Erythroblast (primary cell): ENCODE data around the gene RMRP.
A peak's percentile ranks its signal among the peaks of the same experiment; 100 is the strongest.
"Not testable (repeated sequence)": the region's sequence is repeated elsewhere in the genome, so short reads cannot be mapped to it uniquely, and the experiment has no call there.

Experiments used
- DNase-seq, 2 experiments: peaks; one replicate each; lab custom pipeline; 2025; lab: John Stamatoyannopoulos, UW
- GATA1 ChIP-seq: IDR thresholded peaks from 2 replicates; pipeline ENCODE4 v1.6.1; 2011; ENCODE audit warnings: low read depth, mild to moderate bottlenecking, control low read depth, low read length, moderate library complexity
- POLR2A ChIP-seq: IDR thresholded peaks from 2 replicates; pipeline ENCODE4 v1.6.1; 2011; ENCODE audit warnings: mild to moderate bottlenecking, low read length

The RMRP gene

DNA sequence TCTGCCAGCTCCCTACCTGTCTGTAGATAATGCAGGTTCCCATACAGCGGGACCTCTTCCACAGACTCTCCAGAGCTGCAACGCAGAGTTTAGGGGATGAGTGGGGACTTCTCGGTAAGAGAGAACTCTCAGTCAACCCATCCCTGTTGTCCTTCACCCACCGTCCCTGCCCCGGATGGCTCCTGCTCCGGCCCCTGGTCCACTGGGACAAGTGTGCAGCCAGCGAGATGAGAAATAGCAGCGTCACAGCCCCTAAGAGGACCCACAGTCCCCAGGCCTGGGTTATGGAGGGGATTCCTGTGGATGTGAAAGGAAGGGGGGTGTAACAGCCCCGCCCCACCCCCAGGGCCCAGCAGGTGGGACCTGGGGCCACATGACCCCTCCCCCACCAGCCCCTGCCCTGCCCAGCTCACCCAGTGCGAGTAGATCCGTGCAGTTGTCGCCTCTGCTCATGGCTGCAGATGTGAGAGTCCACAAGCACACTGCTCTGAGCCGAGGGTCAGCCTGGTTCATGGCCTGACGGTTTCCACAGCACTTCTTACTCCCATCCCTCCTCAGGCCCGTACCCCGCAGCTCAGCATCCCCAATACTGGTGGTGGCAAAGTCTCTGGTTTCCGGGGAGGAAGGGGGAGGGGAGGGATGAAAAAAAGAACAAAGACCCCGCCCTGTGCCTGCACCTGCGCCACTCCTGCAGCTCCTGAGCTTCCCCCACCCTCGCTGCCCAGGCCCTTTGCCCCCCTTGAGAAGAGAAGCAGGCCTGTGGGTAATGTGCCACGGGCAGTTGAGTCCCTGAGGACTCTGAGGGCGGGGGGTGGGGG is 7.3 kb downstream of the RMRP start, which contains the start of gene SIT1:
SIT1 (minus strand) TSS at position 591 of the 818 bp plus-strand sequence; CDS start at position 513, 78 bp downstream.
- TF ChIP-seq GATA1 (no peak), POLR2A (no peak)
- no peak for DNase-seq

GRCh38 chr9:35649431-35650340 is 8.1 kb downstream of the RMRP start:
- TF ChIP-seq POLR2A (no peak), GATA1 (no peak)
- no peak for DNase-seq

DNA sequence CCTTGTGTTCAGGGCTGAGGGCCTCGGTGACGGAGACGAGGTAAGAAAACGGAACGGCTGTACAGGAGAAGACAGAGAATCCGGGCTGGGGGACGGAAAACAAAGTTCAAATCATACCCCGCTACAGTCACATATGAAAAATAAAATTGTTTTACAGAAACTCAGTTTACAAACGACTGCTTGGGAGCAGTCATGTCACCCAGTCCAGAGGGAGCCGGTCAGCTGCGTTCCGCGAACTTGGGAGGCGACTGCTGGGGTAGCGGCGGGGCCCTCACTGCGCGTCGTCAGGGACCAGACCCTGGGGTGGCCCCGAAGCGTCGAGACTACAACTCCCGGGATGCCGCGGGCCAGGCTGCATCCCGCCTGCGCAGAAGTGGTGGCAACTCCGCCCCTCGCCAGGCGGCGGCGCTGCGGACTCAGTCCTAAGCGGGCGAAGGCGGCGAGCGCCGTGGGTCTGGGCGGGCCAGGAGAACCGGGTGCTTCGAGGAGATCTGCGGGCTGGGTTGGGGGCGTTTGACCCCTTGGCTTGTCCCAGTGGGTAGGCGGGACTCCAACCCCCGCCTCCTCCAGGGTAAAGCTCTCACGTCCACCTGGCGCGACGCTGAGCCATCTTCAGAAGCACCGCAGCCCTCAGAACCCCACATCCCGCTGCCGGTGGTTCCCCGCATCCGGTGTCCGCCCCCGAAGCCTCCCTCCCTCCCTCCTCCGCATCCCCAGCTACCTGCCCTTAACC is 11.1 kb downstream of the RMRP start:
- TF ChIP-seq GATA1 (no peak), POLR2A (peak; percentile 49)
- peak; percentile 87 to 94 for DNase-seq

DNA sequence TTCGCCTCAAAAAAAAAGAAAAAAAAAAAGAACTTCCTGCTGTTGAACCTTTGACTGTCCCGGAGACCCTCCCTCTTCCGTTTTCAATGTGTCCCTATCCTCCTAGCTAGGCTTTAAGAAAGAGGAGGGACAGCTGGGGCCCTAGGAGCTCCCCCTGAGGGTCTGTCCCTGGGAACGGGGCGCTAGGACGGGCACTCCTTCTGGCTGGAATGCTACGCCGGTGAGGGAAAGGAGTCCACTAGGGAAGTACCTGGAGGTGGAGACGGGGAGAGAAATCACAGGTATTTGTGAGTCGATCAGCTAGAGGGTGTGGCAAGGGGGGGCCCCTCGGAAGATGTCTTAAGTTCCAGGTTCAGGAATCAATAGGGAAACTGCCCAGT is 11.7 kb downstream of the RMRP start:
- DNase-seq = no peak
- TF ChIP-seq POLR2A (no peak), GATA1 (no peak)

- DNase-seq = not testable (repeated sequence)
These were observed 12.1 kb downstream of the RMRP start for GRCh38 chr9:35645736-35646135.

- TF ChIP-seq GATA1 = no peak
- no peak for TF ChIP-seq POLR2A
- DNase-seq = no peak
These were observed 14.8 kb downstream of the RMRP start for GRCh38 chr9:35643046-35643445.

GRCh38 chr9:35641478-35641877 is 16.3 kb downstream of the RMRP start:
- DNase-seq = not testable (repeated sequence)

GRCh38 chr9:35640431-35640830 is 17.4 kb downstream of the RMRP start:
- DNase-seq = not testable (repeated sequence)

- TF ChIP-seq GATA1 = no peak
- no peak for TF ChIP-seq POLR2A
- no peak for DNase-seq
These were observed 18.2 kb downstream of the RMRP start for GRCh38 chr9:35639631-35640030.

DNA sequence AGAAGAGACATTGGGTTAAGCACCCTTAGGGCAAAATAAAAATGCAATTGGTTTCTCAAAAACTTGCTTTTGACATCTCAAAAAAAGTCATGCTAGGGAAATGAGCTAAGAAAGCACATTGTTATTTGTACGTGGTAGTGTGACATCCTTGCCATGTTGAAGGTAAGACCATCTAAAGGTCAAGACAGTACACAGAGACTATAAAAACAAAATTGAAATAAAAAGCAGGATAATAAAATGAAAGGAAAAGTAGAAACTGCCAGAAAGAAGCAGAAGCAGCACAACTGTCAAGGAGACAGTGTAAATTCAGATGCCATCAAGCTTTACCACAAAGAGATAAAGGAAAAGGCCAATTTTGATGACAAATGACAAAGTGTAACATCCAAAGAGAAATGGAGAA is 18.6 kb downstream of the RMRP start:
- DNase-seq = not testable (repeated sequence)

DNA sequence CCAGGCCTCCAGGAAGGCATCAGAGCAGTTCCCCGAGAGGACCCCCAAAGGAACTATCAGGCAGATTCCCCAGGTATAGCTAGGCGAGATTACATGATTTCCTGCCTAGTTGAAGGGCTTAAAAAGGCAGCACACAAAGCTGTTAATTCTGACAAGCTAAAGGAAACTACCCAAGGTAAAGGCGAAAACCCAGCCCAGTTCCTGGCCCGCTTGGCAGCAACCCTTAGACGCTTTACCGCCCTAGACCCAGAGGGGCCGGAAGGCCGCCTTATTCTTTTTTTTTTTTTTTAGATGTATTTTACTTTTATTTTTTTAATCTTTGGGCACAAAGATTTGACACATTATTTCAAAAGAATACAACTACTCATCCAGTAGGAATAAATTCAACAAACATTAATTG is 19.1 kb downstream of the RMRP start:
- DNase-seq = not testable (repeated sequence)

DNA sequence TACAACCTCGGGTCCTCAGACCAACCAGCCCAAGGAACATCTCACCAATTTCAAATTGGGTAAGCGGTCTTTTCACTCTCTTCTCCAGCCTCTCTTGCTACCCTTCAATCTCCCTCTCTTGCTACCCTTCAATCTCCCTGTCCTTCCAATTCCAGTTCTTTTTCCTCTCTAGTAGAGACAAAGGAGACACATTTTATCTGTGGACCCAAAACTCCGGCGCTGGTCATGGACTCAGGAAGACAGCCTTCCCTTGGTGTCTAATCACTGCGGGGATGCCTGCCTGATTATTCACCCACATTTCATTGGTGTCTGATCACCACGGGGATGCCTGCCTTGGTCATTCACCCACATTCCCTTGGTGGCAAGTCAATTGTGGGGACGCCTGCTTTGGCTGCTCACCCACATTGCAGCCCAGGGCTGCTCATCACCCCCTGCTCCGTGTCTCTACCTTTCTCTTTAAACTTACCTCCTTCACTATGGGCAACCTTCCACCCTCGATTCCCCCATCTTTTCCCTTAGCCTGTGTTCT is 20.3 kb downstream of the RMRP start:
- DNase-seq = not testable (repeated sequence)

GRCh38 chr9:35636877-35637246 is 21.0 kb downstream of the RMRP start:
- not testable (repeated sequence) for DNase-seq

DNA sequence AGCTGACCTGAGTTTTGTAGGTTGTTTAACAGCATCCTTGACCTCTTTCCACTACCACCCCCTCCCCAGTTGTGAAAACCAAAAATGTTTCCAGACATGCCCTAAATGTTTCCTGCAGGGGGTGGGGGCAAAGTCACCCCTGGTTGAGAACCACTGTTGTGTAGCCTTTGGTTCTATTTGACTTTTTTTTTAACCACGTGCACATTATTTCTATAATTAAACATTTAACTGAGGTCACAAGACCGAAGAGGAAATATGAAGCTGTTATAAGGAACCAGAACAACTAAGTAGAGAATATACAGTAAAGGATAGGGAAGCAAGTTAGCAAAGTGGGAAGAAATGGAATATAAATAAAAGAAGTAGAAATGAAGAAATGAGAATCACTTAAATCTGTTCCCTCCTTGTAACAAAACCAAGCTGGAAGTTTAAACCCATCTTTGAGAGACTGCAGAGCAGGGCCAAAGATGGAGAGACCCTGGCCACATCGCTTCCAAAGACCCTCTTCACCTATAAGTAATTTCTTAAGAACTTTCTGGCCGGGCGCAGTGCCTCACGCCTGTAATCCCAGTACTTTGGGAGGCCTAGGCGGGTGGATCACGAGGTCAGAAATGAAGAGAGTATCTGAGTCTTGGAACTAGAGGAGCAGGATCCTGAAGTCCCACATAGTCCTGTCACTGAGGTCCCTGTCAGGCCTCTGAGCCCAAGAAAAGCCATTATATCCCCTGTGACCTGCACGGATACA is 21.5 kb downstream of the RMRP start:
- DNase-seq = no peak

More for the DNA sequence above, 21.5 kb downstream of the RMRP start:
- TF ChIP-seq GATA1 (no peak), POLR2A (no peak)
